ENCODE measurements around the gene AMBRA1.

DNA sequence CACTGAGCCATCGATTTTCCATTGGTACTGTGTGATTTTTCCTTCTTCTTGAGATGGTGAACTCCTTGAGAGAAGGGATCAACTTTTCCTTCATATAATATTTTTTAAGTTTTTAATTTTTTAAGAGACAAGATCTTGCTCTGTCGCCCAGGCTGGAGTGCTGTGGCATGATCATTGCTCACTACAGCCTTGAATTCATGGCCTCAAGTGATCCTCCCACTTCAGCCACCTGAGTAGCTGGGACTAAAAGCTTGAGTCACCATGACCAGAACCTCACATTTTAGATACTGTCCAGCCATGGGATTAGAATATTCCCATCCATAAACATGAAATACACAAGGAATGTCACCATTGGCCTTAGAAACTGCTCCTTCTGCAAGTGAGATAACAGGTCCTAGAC, 135.3 kb downstream of the AMBRA1 start:
- TF ChIP-seq, protein P1, sequence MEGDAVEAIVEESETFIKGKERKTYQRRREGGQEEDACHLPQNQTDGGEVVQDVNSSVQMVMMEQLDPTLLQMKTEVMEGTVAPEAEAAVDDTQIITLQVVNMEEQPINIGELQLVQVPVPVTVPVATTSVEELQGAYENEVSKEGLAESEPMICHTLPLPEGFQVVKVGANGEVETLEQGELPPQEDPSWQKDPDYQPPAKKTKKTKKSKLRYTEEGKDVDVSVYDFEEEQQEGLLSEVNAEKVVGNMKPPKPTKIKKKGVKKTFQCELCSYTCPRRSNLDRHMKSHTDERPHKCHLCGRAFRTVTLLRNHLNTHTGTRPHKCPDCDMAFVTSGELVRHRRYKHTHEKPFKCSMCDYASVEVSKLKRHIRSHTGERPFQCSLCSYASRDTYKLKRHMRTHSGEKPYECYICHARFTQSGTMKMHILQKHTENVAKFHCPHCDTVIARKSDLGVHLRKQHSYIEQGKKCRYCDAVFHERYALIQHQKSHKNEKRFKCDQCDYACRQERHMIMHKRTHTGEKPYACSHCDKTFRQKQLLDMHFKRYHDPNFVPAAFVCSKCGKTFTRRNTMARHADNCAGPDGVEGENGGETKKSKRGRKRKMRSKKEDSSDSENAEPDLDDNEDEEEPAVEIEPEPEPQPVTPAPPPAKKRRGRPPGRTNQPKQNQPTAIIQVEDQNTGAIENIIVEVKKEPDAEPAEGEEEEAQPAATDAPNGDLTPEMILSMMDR (IDR thresholded peaks at IDR 0.05): no peak
- TF ChIP-seq POLR2A (IDR thresholded peaks at IDR 0.05): no peak
